HCT116 (cell line): ENCODE results near the gene PNKP.

ENCODE experiments used
- CEBPB ChIP-seq: IDR thresholded peaks from 2 replicates; pipeline ENCODE4 v1.6.1; 2012; ENCODE audit warnings: low read depth
- EZH2 ChIP-seq: fragments of 200-600 bp; sonication (generic); IDR thresholded peaks from 2 replicates; pipeline ENCODE4 v1.6.1; 2017; ENCODE audit warnings: antibody characterized with exemption, mixed run types
- EZH2phosphoT487 ChIP-seq: fragments of 200-600 bp; IDR thresholded peaks from 2 replicates; pipeline ENCODE4 v1.6.1; 2018; ENCODE audit warnings: antibody characterized with exemption, borderline replicate concordance
- POLR2A ChIP-seq: IDR thresholded peaks from 2 replicates; pipeline ENCODE4 v1.7.0; 2011; ENCODE audit warnings: borderline replicate concordance; ENCODE audit not compliant: insufficient read depth, insufficient read length; ENCODE audit errors: extremely low read depth
- POLR2AphosphoS5 ChIP-seq: IDR thresholded peaks from 2 replicates; pipeline ENCODE4 v1.6.1; 2011; ENCODE audit warnings: mild to moderate bottlenecking, low read depth, low read length, moderate library complexity
- TCF7L2 ChIP-seq: IDR thresholded peaks from 2 replicates; pipeline ENCODE4 v1.7.0; 2011; ENCODE audit warnings: borderline replicate concordance, inconsistent platforms; ENCODE audit not compliant: insufficient read depth, insufficient read length; ENCODE audit errors: extremely low read depth
- ZFX ChIP-seq: fragments of 450-650 bp; IDR thresholded peaks from 2 replicates; pipeline ENCODE4 v1.6.1; 2017
- ZNF274 ChIP-seq: fragments of 200-500 bp; sonication (Bioruptor generic); IDR thresholded peaks from 2 replicates; pipeline ENCODE4 v1.6.1; 2014; ENCODE audit warnings: mild to moderate bottlenecking, low read depth, low read length, inconsistent platforms
- TF ChIP-seq, protein P1 (sequence below), 3 experiments: fragments of 200-600 bp in 1 of 3; sonication (generic) in 1 of 3; IDR thresholded peaks in 2 of 3; conservative IDR thresholded peaks in 1 of 3; 2 replicates each; pipeline ENCODE4 v1.5.1; 2012 to 2017; ENCODE audit warnings: low read depth in 2 of 3, low read length in 2 of 3, antibody characterized with exemption in 1 of 3, borderline replicate concordance in 1 of 3, control low read depth in 1 of 3, mild to moderate bottlenecking in 1 of 3, mixed read lengths in 1 of 3, mixed run types in 1 of 3, moderate library complexity in 1 of 3; ENCODE audit not compliant: insufficient read depth in 1 of 3
- TF ChIP-seq, protein P2 (sequence below): IDR thresholded peaks from 2 replicates; pipeline ENCODE4 v1.6.1; 2012

DNA sequence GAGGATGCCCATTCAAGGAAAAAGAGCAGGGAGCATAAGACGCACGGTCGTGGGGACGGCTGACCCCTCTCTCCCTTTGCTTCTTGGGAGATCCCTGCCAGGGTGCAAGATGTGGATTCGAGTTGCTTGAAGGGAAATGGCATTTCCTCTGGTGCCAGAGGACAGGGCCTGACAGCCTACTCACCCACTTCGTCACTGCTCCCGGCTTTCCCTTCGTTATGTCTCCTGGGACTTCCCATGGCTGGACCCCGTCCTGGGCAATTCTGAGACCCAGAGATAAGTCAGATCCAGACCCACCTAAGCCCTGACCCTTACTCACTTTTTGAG is 11.3 kb upstream of the PNKP start:
- TF ChIP-seq, protein P1, sequence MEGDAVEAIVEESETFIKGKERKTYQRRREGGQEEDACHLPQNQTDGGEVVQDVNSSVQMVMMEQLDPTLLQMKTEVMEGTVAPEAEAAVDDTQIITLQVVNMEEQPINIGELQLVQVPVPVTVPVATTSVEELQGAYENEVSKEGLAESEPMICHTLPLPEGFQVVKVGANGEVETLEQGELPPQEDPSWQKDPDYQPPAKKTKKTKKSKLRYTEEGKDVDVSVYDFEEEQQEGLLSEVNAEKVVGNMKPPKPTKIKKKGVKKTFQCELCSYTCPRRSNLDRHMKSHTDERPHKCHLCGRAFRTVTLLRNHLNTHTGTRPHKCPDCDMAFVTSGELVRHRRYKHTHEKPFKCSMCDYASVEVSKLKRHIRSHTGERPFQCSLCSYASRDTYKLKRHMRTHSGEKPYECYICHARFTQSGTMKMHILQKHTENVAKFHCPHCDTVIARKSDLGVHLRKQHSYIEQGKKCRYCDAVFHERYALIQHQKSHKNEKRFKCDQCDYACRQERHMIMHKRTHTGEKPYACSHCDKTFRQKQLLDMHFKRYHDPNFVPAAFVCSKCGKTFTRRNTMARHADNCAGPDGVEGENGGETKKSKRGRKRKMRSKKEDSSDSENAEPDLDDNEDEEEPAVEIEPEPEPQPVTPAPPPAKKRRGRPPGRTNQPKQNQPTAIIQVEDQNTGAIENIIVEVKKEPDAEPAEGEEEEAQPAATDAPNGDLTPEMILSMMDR (IDR thresholded peaks at IDR 0.05 in 2 of 3, conservative IDR thresholded peaks at IDR 0.05 in 1 of 3; ENCODE audit: borderline replicate concordance in 1 of 3, insufficient read depth in 1 of 3, low read depth in 2 of 3, low read length in 2 of 3), result no peak
- TF ChIP-seq POLR2A, result no peak
- TF ChIP-seq, protein P2, sequence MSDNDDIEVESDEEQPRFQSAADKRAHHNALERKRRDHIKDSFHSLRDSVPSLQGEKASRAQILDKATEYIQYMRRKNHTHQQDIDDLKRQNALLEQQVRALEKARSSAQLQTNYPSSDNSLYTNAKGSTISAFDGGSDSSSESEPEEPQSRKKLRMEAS, result no peak
- no peak for TF ChIP-seq ZNF274
- no peak for TF ChIP-seq POLR2AphosphoS5
- no peak for TF ChIP-seq CEBPB
- TF ChIP-seq EZH2, result no peak
- TF ChIP-seq ZFX, result no peak
- TF ChIP-seq EZH2phosphoT487, result no peak
- TF ChIP-seq TCF7L2, result no peak
